Panc1 (cell line): ENCODE measurements around the gene FHOD1. TPM values are rescaled to one million over a fixed set of nuclear protein-coding genes. Genes with fewer than 3 reads are reported as not detected.

Experiments used
- ATAC-seq: fragments of 200-7000 bp; cut with Tn5 transposase; 2 replicates; pipeline ENCODE4 v1.9.1; 2020; ENCODE audit warnings: mild to moderate bottlenecking, moderate library complexity
- BruUV-seq: library from RNA; stranded (reverse); fragments of 400-500 nt; replicated peaks from 2 replicates; lab custom pipeline; 2021; lab: Mats Ljungman, UMichigan
- CTCF ChIA-PET: fragments of 300-600 bp; sonication (Branson Sonifier 250); formaldehyde crosslinking; loops from one replicate; lab custom pipeline; 2022; ENCODE audit warnings: antibody characterized with exemption; lab: Charles Lee
- POLR2A ChIA-PET: fragments of 300-600 bp; sonication (Branson Sonifier 250); formaldehyde crosslinking; loops from one replicate; lab custom pipeline; 2022; ENCODE audit warnings: antibody characterized with exemption; lab: Charles Lee
- DNase-seq: peaks from one replicate; pipeline ENCODE4 v3.0.0-alpha.2; 2010; ENCODE audit warnings: low read depth, low spot score
- H3K27ac ChIP-seq: 2 replicates; pipeline ENCODE4 v1.5.1; 2011; ENCODE audit warnings: mild to moderate bottlenecking, low read length, inconsistent platforms
- H3K27me3 ChIP-seq: fragments of 200-500 bp; sonication (Bioruptor generic); 2 replicates; pipeline ENCODE4 v1.6.0; 2014; ENCODE audit warnings: low read length, inconsistent platforms; ENCODE audit not compliant: control insufficient read depth, insufficient read depth
- H3K36me3 ChIP-seq: fragments of 200-500 bp; sonication (Bioruptor generic); 2 replicates; pipeline ENCODE4 v1.5.1; 2014; ENCODE audit warnings: inconsistent platforms, mild to moderate bottlenecking, low read length, moderate library complexity; ENCODE audit not compliant: control insufficient read depth, insufficient read depth
- H3K4me1 ChIP-seq: 2 replicates; pipeline ENCODE4 v1.5.1; 2011; ENCODE audit warnings: inconsistent platforms, mild to moderate bottlenecking, low read length, moderate library complexity; ENCODE audit not compliant: control insufficient read depth, insufficient read depth
- H3K4me3 ChIP-seq, 2 experiments: 2 replicates each; pipeline ENCODE4 v1.5.1; 2011 to 2012; ENCODE audit warnings: low read depth in 2 of 2, low read length in 2 of 2, mild to moderate bottlenecking in 2 of 2, inconsistent platforms in 1 of 2, moderate library complexity in 1 of 2
- H3K9me3 ChIP-seq: fragments of 200-500 bp; sonication (Bioruptor generic); 2 replicates; pipeline ENCODE4 v1.5.1; 2014; ENCODE audit warnings: low read depth, mild to moderate bottlenecking, inconsistent platforms, low read length, moderate library complexity; ENCODE audit not compliant: control insufficient read depth, insufficient read depth
- POLR2AphosphoS5 ChIP-seq: IDR thresholded peaks from 2 replicates; pipeline ENCODE4 v1.6.1; 2012; ENCODE audit warnings: mild to moderate bottlenecking, low read depth, low read length, moderate library complexity
- SIN3A ChIP-seq: IDR thresholded peaks from 2 replicates; pipeline ENCODE4 v1.6.1; 2012; ENCODE audit warnings: low read depth, mild to moderate bottlenecking, low read length, moderate library complexity, borderline replicate concordance; ENCODE audit not compliant: insufficient read depth
- TCF7L2 ChIP-seq: IDR thresholded peaks from 2 replicates; pipeline ENCODE4 v1.6.1; 2011; ENCODE audit warnings: mild to moderate bottlenecking, low read depth, low read length, inconsistent platforms
- in situ Hi-C: cut with HindIII; loops from 2 replicates; pipeline ENCODE4 v1.10.0; 2016; ENCODE audit warnings: low sequenced_read_pairs, low pct_unique_long_range_greater_than_20kb
- intact Hi-C: fragments of 100-400 bp; cut with micrococcal nuclease; formaldehyde crosslinking; loops from one replicate; pipeline ENCODE4 v1.10.0; 2022; ENCODE audit not compliant: unreplicated experiment
- total RNA-seq: library from RNA; stranded (reverse); gene quantifications from one replicate; pipeline ENCODE4 v1.2.1, GENCODE V29; 2021; ENCODE audit not compliant: unreplicated experiment
- TF ChIP-seq, protein P1 (sequence below), 2 experiments: IDR thresholded peaks; 2 replicates each; pipeline ENCODE4 v1.6.1; 2011 to 2012; ENCODE audit warnings: low read depth in 2 of 2, control low read depth in 1 of 2, low read length in 1 of 2, mild to moderate bottlenecking in 1 of 2, moderate library complexity in 1 of 2; ENCODE audit not compliant: insufficient read depth in 1 of 2
- TF ChIP-seq, protein P2 (sequence below): fragments of 450-650 bp; IDR thresholded peaks from 2 replicates; pipeline ENCODE4 v1.5.1; 2017; ENCODE audit warnings: mild to moderate bottlenecking

The FHOD1 gene
- total RNA-seq, 1 experiment from 2014 or later = 9.3 TPM

DNA sequence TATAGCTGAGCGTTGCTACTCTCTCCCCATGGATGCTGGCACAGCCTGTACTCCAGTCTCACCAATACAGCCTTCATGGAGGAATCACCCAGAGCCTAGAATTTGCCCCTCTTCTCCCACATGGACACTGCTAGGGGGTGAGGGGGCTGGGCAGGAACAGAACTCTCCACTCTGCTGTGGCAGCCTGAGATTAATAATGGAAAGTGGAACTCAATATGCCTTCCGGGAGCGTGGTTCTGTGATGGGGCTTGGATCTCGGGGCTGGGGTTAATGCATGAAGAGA is 2.7 kb upstream of the FHOD1 start:
- peaks cover 7% of the 10 kb centered on the region for H3K4me1 ChIP-seq
- ChIA-PET CTCF (no interaction called here), POLR2A (no interaction called here)

DNA sequence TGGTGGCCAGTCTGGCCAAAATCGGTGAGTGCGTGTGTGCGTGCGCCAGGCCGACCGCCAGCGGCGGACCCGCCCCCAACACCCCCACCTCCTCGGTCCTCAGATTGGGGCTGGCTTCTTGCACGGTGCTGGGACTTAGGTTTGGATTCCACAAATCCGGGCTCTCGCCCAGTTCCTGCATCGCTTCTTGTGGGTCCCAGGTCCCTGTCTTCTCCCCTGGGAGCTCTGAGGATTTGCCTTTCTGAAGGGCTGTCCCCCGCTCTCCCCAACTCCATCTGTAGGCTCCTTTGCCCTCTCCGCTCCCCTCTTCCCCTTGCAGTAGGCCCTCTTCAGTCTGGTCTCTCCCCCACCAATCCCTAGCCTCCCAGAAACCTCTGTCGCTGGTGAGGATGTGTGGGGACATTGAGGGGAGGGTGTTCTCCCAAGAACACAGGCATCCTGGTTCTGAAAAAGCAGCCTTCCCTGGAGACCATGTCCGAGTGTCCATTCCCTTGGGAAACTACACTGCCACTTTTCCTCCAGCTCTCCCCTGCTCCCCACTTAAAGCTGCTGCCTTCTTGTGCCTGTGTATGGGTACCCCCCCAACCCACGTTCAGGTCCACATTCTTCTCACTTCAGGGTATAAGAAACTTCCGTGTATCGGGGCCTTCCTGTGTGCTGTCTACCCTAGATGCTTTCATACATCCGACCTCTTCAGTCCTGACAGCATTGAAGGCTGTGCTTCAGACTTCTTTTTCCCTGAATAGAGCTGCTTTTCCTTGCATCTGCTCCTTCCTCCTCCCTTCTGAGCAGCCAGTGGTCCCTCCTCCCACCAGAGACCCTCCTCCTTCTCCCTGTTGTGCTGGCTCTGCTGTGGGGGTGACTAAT is 2.1 kb upstream of the FHOD1 start:
- Histone ChIP-seq H3K27ac (no peak overlapping the region), H3K4me3 (peak overlapping the region; percentile 64 to 73), H3K36me3 (no peaks in the 10 kb centered on the region; the same call in 1 of the 2 replicates), H3K9me3 (no peaks in the 10 kb centered on the region), H3K27me3 (no peaks in the 10 kb centered on the region), H3K4me1 (peaks cover 7% of the 10 kb centered on the region)
- CTCF ChIA-PET = no interaction called here
- DNase-seq (no peak), ATAC-seq (peak; percentile 2; the same call in 1 of the 2 replicates)
- TF ChIP-seq, protein P1, sequence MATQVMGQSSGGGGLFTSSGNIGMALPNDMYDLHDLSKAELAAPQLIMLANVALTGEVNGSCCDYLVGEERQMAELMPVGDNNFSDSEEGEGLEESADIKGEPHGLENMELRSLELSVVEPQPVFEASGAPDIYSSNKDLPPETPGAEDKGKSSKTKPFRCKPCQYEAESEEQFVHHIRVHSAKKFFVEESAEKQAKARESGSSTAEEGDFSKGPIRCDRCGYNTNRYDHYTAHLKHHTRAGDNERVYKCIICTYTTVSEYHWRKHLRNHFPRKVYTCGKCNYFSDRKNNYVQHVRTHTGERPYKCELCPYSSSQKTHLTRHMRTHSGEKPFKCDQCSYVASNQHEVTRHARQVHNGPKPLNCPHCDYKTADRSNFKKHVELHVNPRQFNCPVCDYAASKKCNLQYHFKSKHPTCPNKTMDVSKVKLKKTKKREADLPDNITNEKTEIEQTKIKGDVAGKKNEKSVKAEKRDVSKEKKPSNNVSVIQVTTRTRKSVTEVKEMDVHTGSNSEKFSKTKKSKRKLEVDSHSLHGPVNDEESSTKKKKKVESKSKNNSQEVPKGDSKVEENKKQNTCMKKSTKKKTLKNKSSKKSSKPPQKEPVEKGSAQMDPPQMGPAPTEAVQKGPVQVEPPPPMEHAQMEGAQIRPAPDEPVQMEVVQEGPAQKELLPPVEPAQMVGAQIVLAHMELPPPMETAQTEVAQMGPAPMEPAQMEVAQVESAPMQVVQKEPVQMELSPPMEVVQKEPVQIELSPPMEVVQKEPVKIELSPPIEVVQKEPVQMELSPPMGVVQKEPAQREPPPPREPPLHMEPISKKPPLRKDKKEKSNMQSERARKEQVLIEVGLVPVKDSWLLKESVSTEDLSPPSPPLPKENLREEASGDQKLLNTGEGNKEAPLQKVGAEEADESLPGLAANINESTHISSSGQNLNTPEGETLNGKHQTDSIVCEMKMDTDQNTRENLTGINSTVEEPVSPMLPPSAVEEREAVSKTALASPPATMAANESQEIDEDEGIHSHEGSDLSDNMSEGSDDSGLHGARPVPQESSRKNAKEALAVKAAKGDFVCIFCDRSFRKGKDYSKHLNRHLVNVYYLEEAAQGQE (IDR thresholded peaks at IDR 0.05; ENCODE audit: insufficient read depth in 1 of 2, low read depth in 2 of 2, low read length in 1 of 2) = no peak
- TF ChIP-seq POLR2AphosphoS5 = no peak
- no peak for TF ChIP-seq TCF7L2
- TF ChIP-seq, protein P2, sequence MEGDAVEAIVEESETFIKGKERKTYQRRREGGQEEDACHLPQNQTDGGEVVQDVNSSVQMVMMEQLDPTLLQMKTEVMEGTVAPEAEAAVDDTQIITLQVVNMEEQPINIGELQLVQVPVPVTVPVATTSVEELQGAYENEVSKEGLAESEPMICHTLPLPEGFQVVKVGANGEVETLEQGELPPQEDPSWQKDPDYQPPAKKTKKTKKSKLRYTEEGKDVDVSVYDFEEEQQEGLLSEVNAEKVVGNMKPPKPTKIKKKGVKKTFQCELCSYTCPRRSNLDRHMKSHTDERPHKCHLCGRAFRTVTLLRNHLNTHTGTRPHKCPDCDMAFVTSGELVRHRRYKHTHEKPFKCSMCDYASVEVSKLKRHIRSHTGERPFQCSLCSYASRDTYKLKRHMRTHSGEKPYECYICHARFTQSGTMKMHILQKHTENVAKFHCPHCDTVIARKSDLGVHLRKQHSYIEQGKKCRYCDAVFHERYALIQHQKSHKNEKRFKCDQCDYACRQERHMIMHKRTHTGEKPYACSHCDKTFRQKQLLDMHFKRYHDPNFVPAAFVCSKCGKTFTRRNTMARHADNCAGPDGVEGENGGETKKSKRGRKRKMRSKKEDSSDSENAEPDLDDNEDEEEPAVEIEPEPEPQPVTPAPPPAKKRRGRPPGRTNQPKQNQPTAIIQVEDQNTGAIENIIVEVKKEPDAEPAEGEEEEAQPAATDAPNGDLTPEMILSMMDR = no peak
- no peak for TF ChIP-seq SIN3A
- intact Hi-C loops (no loop called here), in situ Hi-C loops (no loop called here)
- POLR2A ChIA-PET = no interaction called here
- BruUV-seq = no TSS peak

More for the DNA sequence above, 2.7 kb upstream of the FHOD1 start:
- ATAC-seq (no peak), DNase-seq (no peak)
- in situ Hi-C loops = no loop called here
- Histone ChIP-seq H3K4me3 (no peak overlapping the region), H3K9me3 (no peaks in the 10 kb centered on the region), H3K27me3 (no peaks in the 10 kb centered on the region), H3K36me3 (no peaks in the 10 kb centered on the region; the same call in 1 of the 2 replicates), H3K27ac (no peak overlapping the region)
- intact Hi-C loops = no loop called here
- TF ChIP-seq POLR2AphosphoS5 = no peak
- no TSS peak for BruUV-seq
